Sigmoid colon (tissue), 4 donors: Measurements from ENCODE around the gene OR11H7.
"Not testable (repeated sequence)": the region's sequence is repeated elsewhere in the genome, so short reads cannot be mapped to it uniquely, and the experiment has no call there.

Experiments used
- CTCF ChIP-seq, 4 experiments: fragments of 450-650 bp in 3 of 4; fragments of 200-600 bp in 1 of 4; IDR thresholded peaks; one replicate each; pipeline ENCODE4 v1.5.1; 2016 to 2019; ENCODE audit warnings: antibody characterized with exemption in 4 of 4, mild to moderate bottlenecking in 3 of 4, moderate library complexity in 2 of 4
- EP300 ChIP-seq, 4 donors: sonication (generic); formaldehyde crosslinking; IDR thresholded peaks; one replicate each; pipeline ENCODE4 v1.6.1; 2017; ENCODE audit warnings: antibody characterized with exemption in 4 of 4
- POLR2A ChIP-seq, 2 donors: fragments of 450-650 bp; IDR thresholded peaks; one replicate each; pipeline ENCODE4 v1.6.1; 2016; ENCODE audit warnings: antibody characterized with exemption in 2 of 2, mild to moderate bottlenecking in 2 of 2, moderate library complexity in 2 of 2
- POLR2AphosphoS5 ChIP-seq, 4 donors: sonication (generic); formaldehyde crosslinking; IDR thresholded peaks; one replicate each; pipeline ENCODE4 v1.6.1; 2017; ENCODE audit warnings: antibody characterized with exemption in 4 of 4

- not testable (repeated sequence) for TF ChIP-seq POLR2A, CTCF, EP300, POLR2AphosphoS5 (IDR thresholded peaks at IDR 0.05)
Observed at GRCh38 chr14:20235415-20235814, 6.6 kb downstream of the OR11H7 start.
